HepG2 (cell line): ENCODE data around the gene DBNDD2.
A peak's percentile ranks its signal among the peaks of the same experiment; 100 is the strongest.

ENCODE experiments used
- ARNT2 ChIP-seq: sonication (generic); formaldehyde crosslinking; IDR thresholded peaks from 2 replicates; pipeline ENCODE4 v1.8.0; 2022; ENCODE audit warnings: mild to moderate bottlenecking, low read depth, missing genetic modification reagents, moderate library complexity
- CCAR2 ChIP-seq: fragments of 200-400 bp; formaldehyde crosslinking; optimal IDR thresholded peaks from 2 replicates; pipeline ENCODE3; 2018; ENCODE audit warnings: low read depth, mild to moderate bottlenecking, low read length, moderate library complexity
- CEBPB ChIP-seq: IDR thresholded peaks from 2 replicates; pipeline ENCODE4 v1.6.1; 2011; ENCODE audit warnings: low read depth, low read length, improper control_type of control experiment, borderline replicate concordance
- EZH2 ChIP-seq: conservative IDR thresholded peaks from 2 replicates; pipeline ENCODE4 v1.6.1; 2012; ENCODE audit warnings: mild to moderate bottlenecking, low read depth, low read length, moderate library complexity
- KDM2A ChIP-seq: sonication (generic); formaldehyde crosslinking; IDR thresholded peaks from 2 replicates; pipeline ENCODE4 v1.4.0; 2020; ENCODE audit warnings: low read depth, missing genetic modification reagents, borderline replicate concordance
- NFRKB ChIP-seq: fragments of 450-650 bp; IDR thresholded peaks from 2 replicates; pipeline ENCODE4 v1.6.1; 2017
- SETDB1 ChIP-seq: sonication (generic); formaldehyde crosslinking; IDR thresholded peaks from 2 replicates; pipeline ENCODE4 v1.5.1; 2020; ENCODE audit warnings: missing genetic modification reagents, mild to moderate bottlenecking, borderline replicate concordance
- SPEN ChIP-seq: sonication (generic); formaldehyde crosslinking; IDR thresholded peaks from 2 replicates; pipeline ENCODE4 v1.5.1; 2020; ENCODE audit warnings: low read depth, mild to moderate bottlenecking, missing genetic modification reagents
- ZNF24 ChIP-seq: fragments of 450-650 bp; IDR thresholded peaks from 2 replicates; pipeline ENCODE4 v1.6.1; 2017; ENCODE audit warnings: antibody characterized with exemption, mild to moderate bottlenecking
- ZNF282 ChIP-seq: fragments of 450-650 bp; IDR thresholded peaks from 2 replicates; pipeline ENCODE4 v1.6.1; 2018; ENCODE audit not compliant: partially characterized antibody
- TF ChIP-seq, protein P1 (sequence below): sonication (generic); formaldehyde crosslinking; IDR thresholded peaks from 2 replicates; pipeline ENCODE4 v1.4.0; 2020; ENCODE audit warnings: mild to moderate bottlenecking, missing genetic modification reagents
- TF ChIP-seq, protein P2 (sequence below): sonication (generic); formaldehyde crosslinking; IDR thresholded peaks from 2 replicates; pipeline ENCODE4 v1.5.0; 2020; ENCODE audit warnings: mild to moderate bottlenecking, low read depth, missing genetic modification reagents, borderline replicate concordance
- TF ChIP-seq, protein P3 (sequence below): sonication (generic); formaldehyde crosslinking; conservative IDR thresholded peaks from 2 replicates; pipeline ENCODE4 v1.4.0; 2020; ENCODE audit warnings: missing genetic modification reagents

DNA sequence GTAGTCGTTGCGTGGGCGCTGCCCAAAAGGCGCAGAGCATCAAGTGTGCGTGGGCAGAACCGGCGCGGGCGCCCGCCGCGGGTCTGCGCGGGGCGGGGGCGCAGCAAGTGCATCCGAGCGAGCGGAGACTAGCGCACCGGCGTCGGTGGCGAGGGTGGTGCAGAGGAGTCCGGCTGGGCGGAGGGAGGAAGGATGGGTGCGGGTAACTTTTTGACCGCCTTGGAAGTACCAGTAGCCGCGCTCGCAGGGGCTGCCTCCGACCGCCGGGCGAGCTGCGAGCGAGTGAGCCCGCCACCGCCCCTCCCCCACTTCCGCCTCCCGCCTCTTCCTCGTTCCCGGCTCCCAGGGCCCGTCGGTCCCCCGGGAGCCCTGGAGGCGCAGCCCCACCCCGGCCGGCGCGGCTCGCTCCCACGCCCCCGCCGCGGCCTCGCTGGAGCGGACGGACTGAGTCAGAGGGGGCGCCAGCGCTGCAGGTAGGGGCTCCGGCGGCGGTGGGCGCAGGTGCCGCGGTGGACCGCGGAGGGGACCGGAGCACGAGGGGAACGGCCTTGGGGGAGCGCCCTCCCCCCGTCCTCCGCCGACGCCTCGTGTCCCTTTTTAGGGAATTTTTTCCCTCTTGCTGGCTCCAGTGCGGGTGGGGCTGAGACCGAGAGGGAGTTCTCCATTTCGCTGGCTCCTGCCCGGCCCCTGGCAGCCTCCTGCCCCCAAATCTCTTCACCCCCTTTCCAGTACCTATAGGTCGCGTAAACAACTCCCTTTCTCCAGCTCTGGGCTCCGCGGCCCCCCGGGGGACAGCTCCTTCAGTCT, 1.6 kb upstream of the DBNDD2 start:
- TF ChIP-seq SETDB1: no peak
- peak; percentile 54; the same call in 1 of the 2 replicates for TF ChIP-seq KDM2A (CRISPR knock-in tag)
- TF ChIP-seq, protein P1, sequence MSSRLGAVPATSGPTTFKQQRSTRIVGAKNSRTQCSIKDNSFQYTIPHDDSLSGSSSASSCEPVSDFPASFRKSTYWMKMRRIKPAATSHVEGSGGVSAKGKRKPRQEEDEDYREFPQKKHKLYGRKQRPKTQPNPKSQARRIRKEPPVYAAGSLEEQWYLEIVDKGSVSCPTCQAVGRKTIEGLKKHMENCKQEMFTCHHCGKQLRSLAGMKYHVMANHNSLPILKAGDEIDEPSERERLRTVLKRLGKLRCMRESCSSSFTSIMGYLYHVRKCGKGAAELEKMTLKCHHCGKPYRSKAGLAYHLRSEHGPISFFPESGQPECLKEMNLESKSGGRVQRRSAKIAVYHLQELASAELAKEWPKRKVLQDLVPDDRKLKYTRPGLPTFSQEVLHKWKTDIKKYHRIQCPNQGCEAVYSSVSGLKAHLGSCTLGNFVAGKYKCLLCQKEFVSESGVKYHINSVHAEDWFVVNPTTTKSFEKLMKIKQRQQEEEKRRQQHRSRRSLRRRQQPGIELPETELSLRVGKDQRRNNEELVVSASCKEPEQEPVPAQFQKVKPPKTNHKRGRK: no peak
- no peak for TF ChIP-seq ZNF24
- TF ChIP-seq, protein P2, sequence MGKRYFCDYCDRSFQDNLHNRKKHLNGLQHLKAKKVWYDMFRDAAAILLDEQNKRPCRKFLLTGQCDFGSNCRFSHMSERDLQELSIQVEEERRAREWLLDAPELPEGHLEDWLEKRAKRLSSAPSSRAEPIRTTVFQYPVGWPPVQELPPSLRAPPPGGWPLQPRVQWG (CRISPR knock-in tag): 0 out of 2 replicates have a peak, but pooled peaks have one; percentile 91
- no peak for TF ChIP-seq NFRKB
- peak; percentile 25; the same call in 1 of the 2 replicates for TF ChIP-seq ARNT2 (CRISPR knock-in tag)
- peak; percentile 55; the same call in 1 of the 2 replicates for TF ChIP-seq SPEN (CRISPR knock-in tag)
- TF ChIP-seq, protein P3, sequence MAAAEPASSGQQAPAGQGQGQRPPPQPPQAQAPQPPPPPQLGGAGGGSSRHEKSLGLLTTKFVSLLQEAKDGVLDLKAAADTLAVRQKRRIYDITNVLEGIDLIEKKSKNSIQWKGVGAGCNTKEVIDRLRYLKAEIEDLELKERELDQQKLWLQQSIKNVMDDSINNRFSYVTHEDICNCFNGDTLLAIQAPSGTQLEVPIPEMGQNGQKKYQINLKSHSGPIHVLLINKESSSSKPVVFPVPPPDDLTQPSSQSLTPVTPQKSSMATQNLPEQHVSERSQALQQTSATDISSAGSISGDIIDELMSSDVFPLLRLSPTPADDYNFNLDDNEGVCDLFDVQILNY: no peak
- TF ChIP-seq EZH2: no peak
- no peak for TF ChIP-seq CEBPB
- TF ChIP-seq ZNF282: no peak
- no peak for TF ChIP-seq CCAR2
